ENCODE results near the gene TNFAIP1. TPM values are rescaled to one million over a fixed set of nuclear protein-coding genes. Genes with fewer than 3 reads are reported as not detected.

Gene TNFAIP1
- total RNA-seq, 1 experiment from 2014 or later = 33.4 TPM

GRCh38 chr17:28348979-28349378 lies 13.4 kb downstream of the TNFAIP1 start:
- Histone ChIP-seq H3K4me3 (replicated peaks in 1 of 2; ENCODE audit: low read depth in 1 of 2, low read length in 2 of 2) (no peak overlapping the region), H3K4me1 (ENCODE audit: control insufficient read depth in 1 of 2, insufficient read depth in 2 of 2, low read length in 2 of 2) (peaks cover 0 to 9% of the 10 kb centered on the region in 2 experiments; a peak in 2 of 4 replicates), H3K9ac (ENCODE audit: low read length) (no peak overlapping the region), H2AFZ (ENCODE audit: low read depth, low read length, poor library complexity, severe bottlenecking) (no peak overlapping the region), H3K9me2 (ENCODE audit: insufficient read depth) (no peaks in the 10 kb centered on the region), H3K27me3 (ENCODE audit: insufficient read depth, low read length) (no peaks in the 10 kb centered on the region), H3K36me3 (ENCODE audit: control insufficient read depth in 1 of 2, insufficient read depth in 2 of 2, low read length in 2 of 2) (peaks cover 50 to 61% of the 10 kb centered on the region in 2 experiments), H3K9me3 (ENCODE audit: control insufficient read depth in 1 of 2, insufficient read depth in 1 of 2, low read depth in 1 of 2, low read length in 2 of 2) (no peaks in the 10 kb centered on the region), H4K20me1 (ENCODE audit: insufficient read depth) (no peaks in the 10 kb centered on the region), H3K27ac (ENCODE audit: low read depth, low read length) (no peak overlapping the region), H3K79me2 (ENCODE audit: insufficient read depth, low read length) (no peaks in the 10 kb centered on the region; the same call in 1 of the 2 replicates), H3K4me2 (ENCODE audit: low read length) (no peak overlapping the region)
- intact Hi-C loops (cut with micrococcal nuclease) = no loop called here
- ChIA-PET RAD21 (ENCODE audit: low non-redundant PET in 1 of 2, low total read pairs in 2 of 2, uncharacterized antibody in 2 of 2, unreplicated experiment in 2 of 2) (no interaction called here), POLR2A (no interaction called here), CTCF (no interaction called here)
- no TSS peak for BruUV-seq (replicated peaks)
- TF ChIP-seq RAD21 (IDR thresholded peaks at IDR 0.05; ENCODE audit: low read depth) (no peak), SIN3A (IDR thresholded peaks at IDR 0.05; ENCODE audit: low read depth) (no peak), SP1 (IDR thresholded peaks at IDR 0.05; ENCODE audit: low read depth) (no peak)
- ATAC-seq (no peak), DNase-seq (ENCODE audit: low read depth, low spot score) (no peak)

GRCh38 chr17:28350271-28350670 lies 14.7 kb downstream of the TNFAIP1 start:
- no peaks in the 10 kb centered on the region for H3K9me2 ChIP-seq (ENCODE audit: insufficient read depth)
- H3K9ac ChIP-seq (ENCODE audit: low read length) = no peak overlapping the region
- POLR2A ChIA-PET = no interaction called here
- CTCF ChIA-PET = no interaction called here
- H3K4me3 ChIP-seq (replicated peaks in 1 of 2; ENCODE audit: low read depth in 1 of 2, low read length in 2 of 2) = no peak overlapping the region
- H3K4me2 ChIP-seq (ENCODE audit: low read length) = no peak overlapping the region
- BruUV-seq (replicated peaks) = no TSS peak
- peaks cover 10% of the 10 kb centered on the region; the same call in 1 of the 2 replicates for H3K79me2 ChIP-seq (ENCODE audit: insufficient read depth, low read length)
- no peak overlapping the region for H2AFZ ChIP-seq (ENCODE audit: low read depth, low read length, poor library complexity, severe bottlenecking)
- H4K20me1 ChIP-seq (ENCODE audit: insufficient read depth) = no peaks in the 10 kb centered on the region
- RAD21 ChIA-PET (ENCODE audit: low non-redundant PET in 1 of 2, low total read pairs in 2 of 2, uncharacterized antibody in 2 of 2, unreplicated experiment in 2 of 2) = no interaction called here
- no peaks in the 10 kb centered on the region for H3K9me3 ChIP-seq (ENCODE audit: control insufficient read depth in 1 of 2, insufficient read depth in 1 of 2, low read depth in 1 of 2, low read length in 2 of 2)
- no peaks in the 10 kb centered on the region for H3K27me3 ChIP-seq (ENCODE audit: insufficient read depth, low read length)
- DNase-seq (ENCODE audit: low read depth, low spot score) (no peak), ATAC-seq (no peak)
- no peak overlapping the region for H3K27ac ChIP-seq (ENCODE audit: low read depth, low read length)
- peaks cover 45 to 66% of the 10 kb centered on the region in 2 experiments for H3K36me3 ChIP-seq (ENCODE audit: control insufficient read depth in 1 of 2, insufficient read depth in 2 of 2, low read length in 2 of 2)
- peaks cover 0 to 9% of the 10 kb centered on the region in 2 experiments; a peak in 2 of 4 replicates for H3K4me1 ChIP-seq (ENCODE audit: control insufficient read depth in 1 of 2, insufficient read depth in 2 of 2, low read length in 2 of 2)
- intact Hi-C loops (cut with micrococcal nuclease) = no loop called here
- TF ChIP-seq EZH2 (IDR thresholded peaks at IDR 0.05) (no peak), MAX (IDR thresholded peaks at IDR 0.05) (no peak), ELF1 (IDR thresholded peaks at IDR 0.05; ENCODE audit: borderline replicate concordance, low read depth) (no peak), CBX3 (IDR thresholded peaks at IDR 0.05; ENCODE audit: low read depth) (no peak), EGR1 (IDR thresholded peaks at IDR 0.05; ENCODE audit: low read depth) (no peak), REST (IDR thresholded peaks at IDR 0.05; ENCODE audit: low read depth) (no peak), ZBTB33 (IDR thresholded peaks at IDR 0.05; ENCODE audit: extremely low read depth, insufficient replicate concordance, low read length) (no peak), POLR2A (IDR thresholded peaks at IDR 0.05; ENCODE audit: borderline replicate concordance, extremely low read depth, insufficient read depth, insufficient read length) (no peak), YY1 (IDR thresholded peaks at IDR 0.05; ENCODE audit: extremely low read depth, insufficient replicate concordance, low read depth, low read length) (no peak), TCF7L2 (IDR thresholded peaks at IDR 0.05; ENCODE audit: borderline replicate concordance, extremely low read depth, insufficient read depth, insufficient read length) (no peak), SP1 (IDR thresholded peaks at IDR 0.05; ENCODE audit: low read depth) (no peak), CEBPB (IDR thresholded peaks at IDR 0.05; ENCODE audit: low read depth) (no peak), POLR2AphosphoS5 (IDR thresholded peaks at IDR 0.05; ENCODE audit: low read depth, low read length) (no peak), ATF3 (IDR thresholded peaks at IDR 0.05) (no peak), SIN3A (IDR thresholded peaks at IDR 0.05; ENCODE audit: low read depth) (no peak)

Data from HCT116 (cell line).